K562 (cell line): Measurements from ENCODE around the gene ACP4. TPM values are rescaled to one million over a fixed set of nuclear protein-coding genes. Genes with fewer than 3 reads are reported as not detected.

Source experiments
- ATAC-seq: fragments of 200-7000 bp; cut with Tn5 transposase; 3 replicates; pipeline ENCODE4 v1.9.1; 2020; ENCODE audit warnings: moderate library complexity
- BruUV-seq: library from RNA; stranded (reverse); fragments of 400-500 nt; replicated peaks from 2 replicates; lab custom pipeline; 2021; lab: Mats Ljungman, UMichigan
- CTCF ChIA-PET: fragments of 300-600 bp; formaldehyde crosslinking; extraction: SDS; loops from one replicate; lab custom pipeline; 2021; ENCODE audit warnings: low intra/inter-chr PET ratio; lab: Yijun Ruan, JAX
- POLR2A ChIA-PET: fragments of 300-600, 350-650 bp; sonication (Branson Sonifier 250); formaldehyde crosslinking; extraction: SDS; loops from one replicate; lab custom pipeline; 2021; ENCODE audit warnings: antibody characterized with exemption, inconsistent platforms; lab: Yijun Ruan, JAX
- DNase-seq, 4 experiments: peaks; one replicate each; pipeline versions ENCODE4 v3.0.0 to v3.0.0-alpha.2; 2011 to 2018; ENCODE audit warnings: low spot score in 3 of 4, mixed read lengths in 3 of 4; ENCODE audit errors: extremely low read depth in 1 of 4
- FAIRE-seq: peaks from 2 replicates; lab custom pipeline; 2011; peaks lifted over from hg19 to GRCh38; lab: Jason Lieb, UNC
- H2AFZ ChIP-seq: 2 replicates; pipeline ENCODE4 v1.6.0; 2011; ENCODE audit warnings: low read depth, low read length, control low read depth, inconsistent platforms
- H3K27ac ChIP-seq: fragments of 200-600 bp; 3 replicates; pipeline ENCODE4 v1.8.0; 2011; ENCODE audit warnings: low read depth, mild to moderate bottlenecking, control low read depth, inconsistent platforms, low read length, moderate library complexity, mixed read lengths; ENCODE audit errors: extremely low read depth
- H3K27me3 ChIP-seq, 2 experiments: fragments of 300-600 bp in 1 of 2; 2 replicates in 1 of 2; 3 replicates in 1 of 2; pipeline versions ENCODE4 v1.6.0 to v1.8.0; 2011; ENCODE audit warnings: inconsistent platforms in 2 of 2, low read length in 2 of 2, mild to moderate bottlenecking in 1 of 2, mixed read lengths in 1 of 2, moderate library complexity in 1 of 2; ENCODE audit not compliant: control insufficient read depth in 2 of 2, insufficient read depth in 2 of 2
- H3K36me3 ChIP-seq: fragments of 300-600 bp; 3 replicates; pipeline ENCODE4 v1.8.0; 2011; ENCODE audit warnings: mild to moderate bottlenecking, low read length, inconsistent platforms; ENCODE audit not compliant: control insufficient read depth, insufficient read depth
- H3K4me1 ChIP-seq, 2 experiments: fragments of 200-600 bp in 1 of 2; replicated peaks in 1 of 2; 2 replicates in 1 of 2; 3 replicates in 1 of 2; pipeline versions ENCODE4 v1.5.1 to v1.8.0; 2011; ENCODE audit warnings: inconsistent platforms in 2 of 2, low read length in 2 of 2, mild to moderate bottlenecking in 1 of 2, mixed read lengths in 1 of 2, moderate library complexity in 1 of 2; ENCODE audit not compliant: control insufficient read depth in 2 of 2, insufficient read depth in 2 of 2
- H3K4me2 ChIP-seq: 2 replicates; pipeline ENCODE4 v1.6.1; 2011; ENCODE audit warnings: low read length, control low read depth, inconsistent platforms, mixed read lengths; ENCODE audit not compliant: insufficient read depth
- H3K4me3 ChIP-seq: fragments of 200-600 bp; sonication (generic), shearing (Covaris generic); 2 replicates; pipeline ENCODE4 v1.5.1; 2016; ENCODE audit warnings: control low read depth, inconsistent platforms
- H3K79me2 ChIP-seq: fragments of 200-600 bp; 3 replicates; pipeline ENCODE4 v1.8.0; 2011; ENCODE audit warnings: low read length, inconsistent platforms; ENCODE audit not compliant: control insufficient read depth, insufficient read depth
- H3K9ac ChIP-seq, 2 experiments: 2 replicates each; pipeline versions ENCODE4 v1.6.0 to v1.6.1; 2011; ENCODE audit warnings: low read depth in 2 of 2, low read length in 2 of 2, control low read depth in 1 of 2, inconsistent platforms in 1 of 2, mild to moderate bottlenecking in 1 of 2, mixed read lengths in 1 of 2; ENCODE audit not compliant: insufficient read depth in 1 of 2
- H3K9me1 ChIP-seq: one replicate; pipeline ENCODE4 v1.6.0; 2011; ENCODE audit warnings: inconsistent platforms, mild to moderate bottlenecking, low read length, moderate library complexity; ENCODE audit not compliant: control insufficient read depth, insufficient read depth
- H3K9me3 ChIP-seq: replicated peaks from 2 replicates; pipeline ENCODE4 v1.5.1; 2011; ENCODE audit warnings: low read depth, low read length, inconsistent platforms; ENCODE audit not compliant: control insufficient read depth, insufficient read depth
- H4K20me1 ChIP-seq: replicated peaks from 2 replicates; pipeline ENCODE4 v1.6.1; 2011; ENCODE audit warnings: low read length, inconsistent platforms, mixed read lengths; ENCODE audit not compliant: control insufficient read depth, insufficient read depth
- CHD7 ChIP-seq: fragments of 200-600 bp; sonication (generic); IDR thresholded peaks from one replicate; pipeline ENCODE4 v1.6.1; 2012; ENCODE audit warnings: mild to moderate bottlenecking, low read depth, low read length, inconsistent platforms
- E2F6 ChIP-seq, 2 experiments: IDR thresholded peaks; 2 replicates each; pipeline ENCODE4 v1.6.1; 2011; ENCODE audit warnings: borderline replicate concordance in 1 of 2, control low read depth in 1 of 2, low read depth in 1 of 2, low read length in 1 of 2, mild to moderate bottlenecking in 1 of 2, mixed read lengths in 1 of 2, moderate library complexity in 1 of 2; ENCODE audit not compliant: insufficient read depth in 1 of 2, insufficient read length in 1 of 2, poor library complexity in 1 of 2, severe bottlenecking in 1 of 2; ENCODE audit errors: extremely low read depth in 1 of 2
- SUPT5H ChIP-seq: fragments of 450-650 bp; IDR thresholded peaks from 2 replicates; pipeline ENCODE4 v1.6.1; 2016
- USF1 ChIP-seq: sonication (generic); formaldehyde crosslinking; IDR thresholded peaks from 2 replicates; pipeline ENCODE4 v1.9.0; 2022; ENCODE audit warnings: mild to moderate bottlenecking, missing genetic modification reagents
- ZNF695 ChIP-seq: fragments of 450-650 bp; formaldehyde crosslinking; IDR thresholded peaks from 2 replicates; pipeline ENCODE4 v1.4.0; 2020; ENCODE audit warnings: mild to moderate bottlenecking, moderate library complexity
- WGBS: fragments of 100-300 bp; shearing (Covaris generic); methylation state at CpG from one replicate; pipeline ENCODE4 v1.1.6; 2016; ENCODE audit warnings: low coverage, mixed read lengths; ENCODE audit not compliant: insufficient coverage; ENCODE audit errors: missing lambda C conversion rate; 5-methylcytosine and 5-hydroxymethylcytosine counted together
- in situ Hi-C: fragments of 300-500 bp; cut with MboI; formaldehyde crosslinking; loops from 4 replicates; pipeline ENCODE4 v1.15.0; 2018; ENCODE audit warnings: inconsistent platforms, mixed read lengths
- intact Hi-C: fragments of 100-400 bp; cut with micrococcal nuclease; formaldehyde crosslinking; loops from 2 replicates; pipeline ENCODE4 v1.14.2; 2022
- polyA plus RNA-seq, 8 experiments: library from polyadenylated mRNA; depleted of rRNA in 4 of 8; stranded (reverse) in 5 of 8; unstranded in 3 of 8; fragments of >200 nt; fragmentation: Nextera tagmentation in 2 of 8; fragmentation: Illumina TruSeq in 1 of 8; extraction: Ambion mirVana in 2 of 8; extraction: Trizol in 1 of 8; gene quantifications; 2 replicates each; pipeline versions ENCODE4 v1.2.1 to v1.2.3, GENCODE V29; 2011 to 2014; ENCODE audit warnings: inconsistent platforms in 1 of 8, missing spikeins in 1 of 8
- total RNA-seq, 7 experiments: library from RNA; depleted of rRNA in 6 of 7; stranded (reverse); fragments of >200 nt in 6 of 7; fragmentation: Illumina TruSeq in 2 of 7; extraction: Trizol in 2 of 7; gene quantifications; 2 replicates each; pipeline versions ENCODE4 v1.2.1 to v1.2.3, GENCODE V29; 2011 to 2021; ENCODE audit warnings: low replicate concordance in 1 of 7

The ACP4 gene
- total and polyA plus RNA-seq, 9 of the 15 experiments (the other 6 are each of a cell fraction or from before 2014, with no cell fraction given) = not detected

GRCh38 chr19:50817941-50818858 lies 28.0 kb downstream of the ACP4 start:
- WGBS = 3% methylated on average over 45 of the region's 52 CpGs
- Histone ChIP-seq H2AFZ (peak overlapping the region; percentile 82), H3K9me1 (peaks cover 2% of the 10 kb centered on the region), H3K4me2 (peak overlapping the region; percentile 93), H3K9me3 (peaks cover 8% of the 10 kb centered on the region), H3K4me1 (peaks cover 44 to 64% of the 10 kb centered on the region in 2 experiments), H3K9ac (peak overlapping the region; percentile 36 to 84; a peak in 3 of 4 replicates), H3K27ac (no peak overlapping the region; the same call in 2 of the 3 replicates), H3K4me3 (peak overlapping the region; percentile 57), H3K79me2 (0 out of 3 replicates have a peak, but pooled peaks cover 6% of the 10 kb centered on the region), H4K20me1 (no peaks in the 10 kb centered on the region), H3K36me3 (no peaks in the 10 kb centered on the region), H3K27me3 (no peaks in the 10 kb centered on the region; a peak in 1 of 5 replicates)
- DNase-seq (peak; percentile 94 to 97 (median 96)), ATAC-seq (peak; percentile 96), FAIRE-seq (peak; percentile 98)
- BruUV-seq = no TSS peak
- POLR2A ChIA-PET = interaction anchor here (1.1 to 8.6 kb wide), 2 partner anchors 11 to 15 kb away, joined by 3 to 70 read pairs; no protein-coding TSS in a partner anchor
- intact Hi-C loops = no loop called here
- CTCF ChIA-PET = no interaction called here
- in situ Hi-C loops = no loop called here
- TF ChIP-seq USF1 (CRISPR knock-in tag) = peak; percentile 27
- TF ChIP-seq E2F6 (IDR thresholded peaks at IDR 0.05; ENCODE audit: borderline replicate concordance in 1 of 2, extremely low read depth in 1 of 2, insufficient read depth in 1 of 2, insufficient read length in 1 of 2, low read depth in 1 of 2, low read length in 1 of 2, poor library complexity in 1 of 2, severe bottlenecking in 1 of 2) = no peak
- no peak for TF ChIP-seq ZNF695
- peak; percentile 44; the same call in 1 of the 2 replicates for TF ChIP-seq SUPT5H
- TF ChIP-seq CHD7 = no peak
